ENCODE data around the gene ZNF516. TPM values are rescaled to one million over a fixed set of nuclear protein-coding genes. Genes with fewer than 3 reads are reported as not detected.

The ZNF516 gene
- total and polyA plus RNA-seq, 2 of the 4 experiments (the other 2 are of a cell fraction) = 7.9 to 16.9 TPM

DNA sequence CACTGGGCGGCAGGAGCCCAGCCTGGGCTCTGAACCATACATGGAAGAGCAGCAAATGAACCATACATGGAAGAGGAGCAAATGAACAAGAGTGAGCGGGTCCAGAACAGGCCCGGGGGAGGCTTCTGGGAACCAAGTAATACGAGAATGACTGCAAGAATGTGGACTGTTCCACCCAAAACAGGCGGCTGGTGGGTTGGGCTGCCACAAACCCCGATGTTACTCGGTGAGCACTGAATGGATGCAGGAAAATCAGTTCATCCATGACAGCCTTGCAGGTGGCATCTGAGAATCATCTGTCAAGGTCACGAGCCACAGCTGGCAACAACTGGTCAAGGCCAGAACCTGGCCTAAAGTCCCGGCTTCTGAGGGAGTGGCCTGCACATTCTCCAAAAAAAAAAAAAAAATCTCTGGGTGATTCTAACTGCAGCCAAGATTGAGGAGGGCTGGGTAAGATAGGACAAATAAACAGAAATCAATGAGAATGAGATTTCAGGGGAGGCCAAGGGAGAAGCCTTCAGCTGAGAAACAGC, 106.1 kb downstream of the ZNF516 start:
- Histone ChIP-seq H3K14ac (replicated peaks; ENCODE audit: low read depth, low read length) (no peak overlapping the region), H3K27ac (ENCODE audit: insufficient read depth, low read length) (no peak overlapping the region), H4K5ac (ENCODE audit: low read depth, low read length) (no peak overlapping the region), H3K4me3 (ENCODE audit: insufficient read depth, low read depth, low read length) (no peak overlapping the region), H4K8ac (ENCODE audit: low read depth in 2 of 2, low read length in 2 of 2) (no peak overlapping the region), H3K79me1 (ENCODE audit: low read depth in 1 of 2, low read length in 2 of 2) (peaks cover 46 to 84% of the 10 kb centered on the region in 2 experiments), H3K56ac (ENCODE audit: extremely low read depth, insufficient read depth, low read length) (no peak overlapping the region), H3K23ac (ENCODE audit: low read depth, low read length) (no peak overlapping the region), H3K9me3 (ENCODE audit: control insufficient read depth, insufficient read depth, low read length) (no peaks in the 10 kb centered on the region), H3K9me1 (ENCODE audit: insufficient read depth, low read length) (peaks cover 41% of the 10 kb centered on the region), H3K4me2 (ENCODE audit: low read depth, low read length) (no peak overlapping the region; the same call in 1 of the 2 replicates), H3K9ac (ENCODE audit: low read depth, low read length) (no peak overlapping the region), H2BK15ac (ENCODE audit: low read depth, low read length) (no peak overlapping the region), H4K20me1 (ENCODE audit: insufficient read depth, low read length) (peaks cover 80% of the 10 kb centered on the region), H2BK120ac (ENCODE audit: low read depth, low read length) (no peak overlapping the region), H2BK5ac (ENCODE audit: low read depth, low read length, poor library complexity, severe bottlenecking) (no peak overlapping the region), H2BK20ac (ENCODE audit: low read depth, low read length) (no peak overlapping the region), H3K4ac (ENCODE audit: low read depth, low read length) (no peak overlapping the region), H2AFZ (replicated peaks; ENCODE audit: low read length, poor library complexity) (no peak overlapping the region), H4K91ac (ENCODE audit: insufficient read depth, low read depth, low read length) (no peak overlapping the region), H3K4me1 (ENCODE audit: control insufficient read depth, insufficient read depth, low read length) (peaks cover 18% of the 10 kb centered on the region), H3K18ac (ENCODE audit: low read depth, low read length) (no peak overlapping the region), H2AK5ac (ENCODE audit: low read depth, low read length) (no peak overlapping the region), H3K36me3 (ENCODE audit: control insufficient read depth, insufficient read depth, low read length) (peaks cover 3% of the 10 kb centered on the region; the same call in 1 of the 2 replicates), H2AK9ac (replicated peaks; ENCODE audit: low read depth, low read length, poor library complexity) (no peak overlapping the region), H3K27me3 (ENCODE audit: control insufficient read depth, insufficient read depth, low read length) (no peaks in the 10 kb centered on the region)
- TF ChIP-seq FOS (IDR thresholded peaks at IDR 0.05; ENCODE audit: low read depth, low read length) (no peak), MAFK (IDR thresholded peaks at IDR 0.05; ENCODE audit: low read depth, low read length) (no peak), POLR2A (IDR thresholded peaks at IDR 0.05; ENCODE audit: low read depth, low read length) (no peak), RFX5 (IDR thresholded peaks at IDR 0.05; ENCODE audit: low read depth, low read length) (no peak), BHLHE40 (IDR thresholded peaks at IDR 0.05; ENCODE audit: low read depth, low read length) (no peak), ELK1 (IDR thresholded peaks at IDR 0.05; ENCODE audit: borderline replicate concordance, low read depth, low read length) (no peak), SMC3 (IDR thresholded peaks at IDR 0.05; ENCODE audit: low read depth, low read length) (no peak), CHD1 (IDR thresholded peaks at IDR 0.05; ENCODE audit: low read depth, low read length) (no peak), MXI1 (IDR thresholded peaks at IDR 0.05; ENCODE audit: borderline replicate concordance, low read depth, low read length) (no peak), RAD21 (IDR thresholded peaks at IDR 0.05; ENCODE audit: low read length) (no peak), USF2 (IDR thresholded peaks at IDR 0.05; ENCODE audit: low read depth, low read length) (no peak), RCOR1 (IDR thresholded peaks at IDR 0.05; ENCODE audit: insufficient replicate concordance, low read length) (no peak), MAZ (IDR thresholded peaks at IDR 0.05; ENCODE audit: borderline replicate concordance, low read depth, low read length) (no peak), CEBPB (IDR thresholded peaks at IDR 0.05; ENCODE audit: low read depth, low read length) (no peak)
- TF ChIP-seq, protein P1, sequence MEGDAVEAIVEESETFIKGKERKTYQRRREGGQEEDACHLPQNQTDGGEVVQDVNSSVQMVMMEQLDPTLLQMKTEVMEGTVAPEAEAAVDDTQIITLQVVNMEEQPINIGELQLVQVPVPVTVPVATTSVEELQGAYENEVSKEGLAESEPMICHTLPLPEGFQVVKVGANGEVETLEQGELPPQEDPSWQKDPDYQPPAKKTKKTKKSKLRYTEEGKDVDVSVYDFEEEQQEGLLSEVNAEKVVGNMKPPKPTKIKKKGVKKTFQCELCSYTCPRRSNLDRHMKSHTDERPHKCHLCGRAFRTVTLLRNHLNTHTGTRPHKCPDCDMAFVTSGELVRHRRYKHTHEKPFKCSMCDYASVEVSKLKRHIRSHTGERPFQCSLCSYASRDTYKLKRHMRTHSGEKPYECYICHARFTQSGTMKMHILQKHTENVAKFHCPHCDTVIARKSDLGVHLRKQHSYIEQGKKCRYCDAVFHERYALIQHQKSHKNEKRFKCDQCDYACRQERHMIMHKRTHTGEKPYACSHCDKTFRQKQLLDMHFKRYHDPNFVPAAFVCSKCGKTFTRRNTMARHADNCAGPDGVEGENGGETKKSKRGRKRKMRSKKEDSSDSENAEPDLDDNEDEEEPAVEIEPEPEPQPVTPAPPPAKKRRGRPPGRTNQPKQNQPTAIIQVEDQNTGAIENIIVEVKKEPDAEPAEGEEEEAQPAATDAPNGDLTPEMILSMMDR (conservative IDR thresholded peaks at IDR 0.05; ENCODE audit: low read depth, low read length) = no peak
- ATAC-seq (ENCODE audit: low read depth) (peak; percentile 80), DNase-seq (peak; percentile 43)
- 90% methylated on average over 6 of the region's 9 CpGs; no CpG with 5 or more reads in 1 of the 2 experiments for WGBS, 2 experiments (ENCODE audit: extremely low coverage in 2 of 2, insufficient read length in 1 of 2)
- POLR2A ChIA-PET (ENCODE audit: unreplicated experiment) = no interaction called here
- in situ Hi-C loops (cut with MboI; ENCODE audit: low sequenced_read_pairs) (no loop called here), intact Hi-C loops (cut with micrococcal nuclease) (no loop called here), dilution Hi-C loops (cut with HindIII; ENCODE audit: low sequenced_read_pairs, unreplicated experiment) (no loop called here)
- CTCF ChIA-PET = interaction anchor here (0.6 to 0.7 kb wide), 3 partner anchors 202 to 797 kb away, joined by 3 to 5 read pairs (median 3); no protein-coding TSS in a partner anchor
- BruUV-seq (replicated peaks) = no TSS peak
